Activated naive CD4-positive, alpha-beta T cell treated with anti-CD3 and anti-CD28 coated beads, Interleukin-2, amount 50 U/mL, for 24 hours (primary cell): ENCODE measurements around the gene SLC9A3.
"Not testable (repeated sequence)": the region's sequence is repeated elsewhere in the genome, so short reads cannot be mapped to it uniquely, and the experiment has no call there.

Experiments
- H3K27ac Mint-ChIP-seq: one replicate; pipeline ENCODE4 v1.8.0; 2021; ENCODE audit warnings: mild to moderate bottlenecking, mixed read lengths
- H3K27me3 Mint-ChIP-seq: one replicate; pipeline ENCODE4 v1.8.0; 2021; ENCODE audit warnings: mixed read lengths
- H3K36me3 Mint-ChIP-seq: one replicate; pipeline ENCODE4 v1.8.0; 2021; ENCODE audit warnings: mixed read lengths
- H3K4me1 Mint-ChIP-seq: one replicate; pipeline ENCODE4 v1.8.0; 2021; ENCODE audit warnings: mixed read lengths
- H3K4me3 Mint-ChIP-seq: one replicate; pipeline ENCODE4 v1.8.0; 2021; ENCODE audit warnings: mild to moderate bottlenecking, mixed read lengths
- H3K9me3 Mint-ChIP-seq: one replicate; pipeline ENCODE4 v1.8.0; 2021; ENCODE audit warnings: mixed read lengths

The SLC9A3 gene

GRCh38 chr5:474840-475661 lies 49.2 kb downstream of the SLC9A3 start:
- peaks cover 2% of the 10 kb centered on the region for H3K36me3 Mint-ChIP-seq
- H3K27ac Mint-ChIP-seq: no peak overlapping the region
- H3K27me3 Mint-ChIP-seq: peaks cover 3% of the 10 kb centered on the region
- H3K9me3 Mint-ChIP-seq: no peaks in the 10 kb centered on the region
- peak overlapping the region; percentile 89 for H3K4me3 Mint-ChIP-seq
- peaks cover 16% of the 10 kb centered on the region for H3K4me1 Mint-ChIP-seq

GRCh38 chr5:474232-474839 lies 49.9 kb downstream of the SLC9A3 start:
- H3K27me3 Mint-ChIP-seq, H3K27ac Mint-ChIP-seq, H3K9me3 Mint-ChIP-seq, H3K36me3 Mint-ChIP-seq: not testable (repeated sequence)
- peak overlapping the region; percentile 89 for H3K4me3 Mint-ChIP-seq
- H3K4me1 Mint-ChIP-seq: peaks cover 18% of the 10 kb centered on the region

GRCh38 chr5:473551-474192 lies 50.6 kb downstream of the SLC9A3 start:
- Mint-ChIP-seq H3K27me3 (peaks cover 3% of the 10 kb centered on the region), H3K36me3 (peaks cover 2% of the 10 kb centered on the region), H3K4me1 (peaks cover 18% of the 10 kb centered on the region), H3K27ac (peak overlapping the region; percentile 41), H3K9me3 (no peaks in the 10 kb centered on the region), H3K4me3 (peak overlapping the region; percentile 89)

- H3K9me3 Mint-ChIP-seq: no peaks in the 10 kb centered on the region
- peaks cover 3% of the 10 kb centered on the region for H3K27me3 Mint-ChIP-seq
- H3K27ac Mint-ChIP-seq: peak overlapping the region; percentile 51
- H3K4me1 Mint-ChIP-seq: peaks cover 18% of the 10 kb centered on the region
- peak overlapping the region; percentile 92 for H3K4me3 Mint-ChIP-seq
- peaks cover 2% of the 10 kb centered on the region for H3K36me3 Mint-ChIP-seq
Observed at GRCh38 chr5:472656-473550, 51.3 kb downstream of the SLC9A3 start.

GRCh38 chr5:472076-472655 lies 52.1 kb downstream of the SLC9A3 start:
- peak overlapping the region; percentile 80 for H3K27ac Mint-ChIP-seq
- peaks cover 3% of the 10 kb centered on the region for H3K27me3 Mint-ChIP-seq
- peaks cover 2% of the 10 kb centered on the region for H3K36me3 Mint-ChIP-seq
- no peaks in the 10 kb centered on the region for H3K9me3 Mint-ChIP-seq
- H3K4me3 Mint-ChIP-seq: peak overlapping the region; percentile 92
- peaks cover 18% of the 10 kb centered on the region for H3K4me1 Mint-ChIP-seq

- Mint-ChIP-seq H3K9me3 (no peaks in the 10 kb centered on the region), H3K27me3 (peaks cover 3% of the 10 kb centered on the region), H3K27ac (peak overlapping the region; percentile 80), H3K4me3 (peak overlapping the region; percentile 92), H3K36me3 (peaks cover 2% of the 10 kb centered on the region), H3K4me1 (peaks cover 18% of the 10 kb centered on the region)
Observed at GRCh38 chr5:471750-472058, 52.5 kb downstream of the SLC9A3 start.

GRCh38 chr5:470961-471749 lies 53.1 kb downstream of the SLC9A3 start:
- peaks cover 21% of the 10 kb centered on the region for H3K4me1 Mint-ChIP-seq
- no peaks in the 10 kb centered on the region for H3K9me3 Mint-ChIP-seq
- H3K27me3 Mint-ChIP-seq: peaks cover 2% of the 10 kb centered on the region
- H3K27ac Mint-ChIP-seq: peak overlapping the region; percentile 80
- H3K4me3 Mint-ChIP-seq: peak overlapping the region; percentile 92
- H3K36me3 Mint-ChIP-seq: peaks cover 4% of the 10 kb centered on the region

GRCh38 chr5:469752-470483 lies 54.3 kb downstream of the SLC9A3 start:
- peak overlapping the region; percentile 23 for H3K4me3 Mint-ChIP-seq
- H3K27me3 Mint-ChIP-seq: no peaks in the 10 kb centered on the region
- no peaks in the 10 kb centered on the region for H3K9me3 Mint-ChIP-seq
- H3K36me3 Mint-ChIP-seq: peaks cover 4% of the 10 kb centered on the region
- H3K4me1 Mint-ChIP-seq: peaks cover 21% of the 10 kb centered on the region
- peak overlapping the region; percentile 55 for H3K27ac Mint-ChIP-seq

- Mint-ChIP-seq H3K27me3 (no peaks in the 10 kb centered on the region), H3K9me3 (no peaks in the 10 kb centered on the region), H3K27ac (no peak overlapping the region), H3K36me3 (peaks cover 10% of the 10 kb centered on the region), H3K4me1 (peaks cover 32% of the 10 kb centered on the region), H3K4me3 (no peak overlapping the region)
Observed at GRCh38 chr5:468401-468800, 55.8 kb downstream of the SLC9A3 start.

- peak overlapping the region; percentile 35 for H3K27ac Mint-ChIP-seq
- peak overlapping the region; percentile 4 for H3K4me3 Mint-ChIP-seq
- peaks cover 44% of the 10 kb centered on the region for H3K4me1 Mint-ChIP-seq
- no peaks in the 10 kb centered on the region for H3K27me3 Mint-ChIP-seq
- H3K36me3 Mint-ChIP-seq: peaks cover 17% of the 10 kb centered on the region
- no peaks in the 10 kb centered on the region for H3K9me3 Mint-ChIP-seq
Observed at GRCh38 chr5:466661-467310, 57.5 kb downstream of the SLC9A3 start.

GRCh38 chr5:465591-466403 lies 58.5 kb downstream of the SLC9A3 start:
- peaks cover 38% of the 10 kb centered on the region for H3K4me1 Mint-ChIP-seq
- H3K27ac Mint-ChIP-seq: no peak overlapping the region
- no peaks in the 10 kb centered on the region for H3K27me3 Mint-ChIP-seq
- H3K36me3 Mint-ChIP-seq: peaks cover 18% of the 10 kb centered on the region
- H3K4me3 Mint-ChIP-seq: no peak overlapping the region
- H3K9me3 Mint-ChIP-seq: no peaks in the 10 kb centered on the region

- Mint-ChIP-seq H3K36me3 (peaks cover 20% of the 10 kb centered on the region), H3K27ac (no peak overlapping the region), H3K4me3 (no peak overlapping the region), H3K4me1 (peaks cover 41% of the 10 kb centered on the region), H3K27me3 (no peaks in the 10 kb centered on the region), H3K9me3 (no peaks in the 10 kb centered on the region)
Observed at GRCh38 chr5:464843-465590, 59.2 kb downstream of the SLC9A3 start.
